Activated CD4-positive, alpha-beta T cell treated with anti-CD3 and anti-CD28 coated beads for 36 hours (primary cell): Measurements from ENCODE around the gene PAAF1. TPM values are rescaled to one million over a fixed set of nuclear protein-coding genes. Genes with fewer than 3 reads are reported as not detected.

Experiments
- ATAC-seq: fragments of 200-7000 bp; cut with Tn5 transposase; one replicate; pipeline ENCODE4 v1.10.0; 2021; ENCODE audit warnings: mild to moderate bottlenecking, moderate library complexity
- CTCF ChIA-PET: fragments of 350-600 bp; sonication (Branson Sonifier 250); formaldehyde crosslinking; loops from one replicate; lab custom pipeline; 2021; ENCODE audit warnings: antibody characterized with exemption; lab: Charles Lee
- POLR2A ChIA-PET: fragments of 350-600 bp; sonication (Branson Sonifier 250); formaldehyde crosslinking; loops from one replicate; lab custom pipeline; 2021; ENCODE audit warnings: antibody characterized with exemption, inconsistent platforms; lab: Charles Lee
- DNase-seq: peaks from one replicate; pipeline ENCODE4 v3.0.0-alpha.2; 2020
- H3K27ac Mint-ChIP-seq: one replicate; pipeline ENCODE4 v1.8.0; 2021; ENCODE audit warnings: mixed read lengths
- H3K27me3 Mint-ChIP-seq: one replicate; pipeline ENCODE4 v1.8.0; 2021; ENCODE audit warnings: mixed read lengths
- H3K36me3 Mint-ChIP-seq: one replicate; pipeline ENCODE4 v1.8.0; 2021; ENCODE audit warnings: low read depth, mixed read lengths
- H3K4me1 Mint-ChIP-seq: one replicate; pipeline ENCODE4 v1.8.0; 2021; ENCODE audit warnings: mixed read lengths
- H3K4me3 Mint-ChIP-seq: one replicate; pipeline ENCODE4 v1.8.0; 2021; ENCODE audit warnings: mild to moderate bottlenecking, moderate library complexity, mixed read lengths
- H3K9me3 Mint-ChIP-seq: one replicate; pipeline ENCODE4 v1.8.0; 2021; ENCODE audit warnings: low read depth, mixed read lengths
- intact Hi-C, 2 experiments: fragments of 100-400 bp; cut with DNase I in 1 of 2; cut with micrococcal nuclease in 1 of 2; formaldehyde crosslinking; loops; one replicate each; pipeline versions ENCODE4 v1.14.2 to v1.15.1; 2022 to 2024; cut with DNase I, micrococcal nuclease
- total RNA-seq, 2 experiments: library from RNA; stranded (reverse); gene quantifications; one replicate each; pipeline ENCODE4 v1.2.3, GENCODE V29; 2021

PAAF1 gene
- total RNA-seq, result 10 to 100 TPM; 34.2 to 34.8 TPM

GRCh38 chr11:73876424-73877310 lies at the start of gene PAAF1, which contains the start of gene COA4:
Gene PAAF1, plus strand, starts transcription at chr11:73876999. Its CDS starts 23 bp downstream, at chr11:73877022.
Gene COA4, minus strand, starts transcription at chr11:73876846. Its CDS starts 3,468 bp downstream, at chr11:73873378.
- Mint-ChIP-seq H3K27ac (peak within 1 kb of the TSS; percentile 100), H3K9me3 (no peaks in the 10 kb centered on the region), H3K27me3 (no peaks in the 10 kb centered on the region), H3K36me3 (peaks cover 38% of the 10 kb centered on the region), H3K4me1 (peaks cover 32% of the 10 kb centered on the region), H3K4me3 (peak within 1 kb of the TSS; percentile 93)
- ChIA-PET CTCF (interaction anchor here (0.9 kb wide), 1 partner anchor 44 kb away, joined by 5 read pairs; no protein-coding TSS in a partner anchor), POLR2A (interaction anchor here (0.6 to 1.3 kb wide), 5 partner anchors 14 to 116 kb away, joined by 3 to 6 read pairs (median 4); partner anchors contain the start of genes MRPL48 and RAB6A)
- DNase-seq (peak; percentile 97), ATAC-seq (peak; percentile 95)
- intact Hi-C loops, result loop anchor here (1.0 to 5.0 kb wide), 13 partner anchors 88 to 1064 kb away; partner anchors contain the start of genes C2CD3 (in 2 of the 2), PPME1 (in 2 of the 2), RAB6A (in 2 of the 2) and ATG16L2 (in 1 of the 2)

GRCh38 chr11:73830261-73830660 lies 46.5 kb upstream of the PAAF1 start:
- Mint-ChIP-seq H3K4me3 (no peak overlapping the region), H3K36me3 (peaks cover 20% of the 10 kb centered on the region), H3K27me3 (no peaks in the 10 kb centered on the region), H3K4me1 (no peaks in the 10 kb centered on the region), H3K27ac (no peak overlapping the region), H3K9me3 (no peaks in the 10 kb centered on the region)
- ChIA-PET CTCF (interaction anchor here (0.6 kb wide), 1 partner anchor 24 kb away, joined by 3 read pairs; no protein-coding TSS in a partner anchor), POLR2A (no interaction called here)
- DNase-seq (no peak), ATAC-seq (no peak)
- intact Hi-C loops, result no loop called here

- POLR2A ChIA-PET, result no interaction called here
- Mint-ChIP-seq H3K9me3 (no peaks in the 10 kb centered on the region), H3K27me3 (no peaks in the 10 kb centered on the region), H3K4me3 (no peak overlapping the region), H3K4me1 (no peaks in the 10 kb centered on the region), H3K27ac (no peak overlapping the region), H3K36me3 (peaks cover 15% of the 10 kb centered on the region)
- DNase-seq, result no peak
- CTCF ChIA-PET, result no interaction called here
- intact Hi-C loops, result no loop called here
- no peak for ATAC-seq
Measured at GRCh38 chr11:73833067-73833466, 43.7 kb upstream of the PAAF1 start.

DNA sequence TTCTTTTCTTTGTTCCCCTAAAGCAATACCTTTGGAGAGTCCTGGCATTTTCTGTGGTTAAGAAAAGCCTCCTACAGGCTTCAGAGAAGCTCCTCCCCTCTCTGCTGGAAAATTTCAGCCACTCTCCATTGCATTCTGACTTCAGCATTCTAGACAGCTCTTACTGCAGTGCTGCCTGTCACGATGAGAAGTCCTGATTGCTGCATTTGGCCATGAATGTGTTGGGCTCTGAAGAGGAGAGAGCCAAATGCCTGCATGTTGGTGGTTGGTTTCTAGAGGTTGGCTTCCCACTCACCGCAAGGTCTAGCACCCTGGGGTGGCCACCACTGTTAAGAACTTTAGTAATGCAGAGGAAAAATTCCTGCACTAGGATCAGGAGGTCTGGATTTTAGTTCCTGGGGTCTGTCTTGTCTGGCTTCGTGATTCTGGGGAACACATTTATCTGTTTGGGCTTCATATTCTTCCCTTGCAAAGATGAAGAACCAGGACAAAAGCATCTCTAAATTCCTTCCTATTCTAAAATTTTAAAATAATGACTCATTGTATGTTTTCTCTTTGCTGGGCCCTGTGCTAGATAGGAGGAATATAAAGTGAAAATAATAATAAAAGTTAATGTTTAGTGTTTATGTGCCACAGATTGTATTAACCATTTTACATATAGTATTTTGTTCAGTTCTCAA lies 38.2 kb upstream of the PAAF1 start:
- no peaks in the 10 kb centered on the region for H3K4me1 Mint-ChIP-seq
- intact Hi-C loops, result no loop called here
- no peaks in the 10 kb centered on the region for H3K9me3 Mint-ChIP-seq
- H3K27ac Mint-ChIP-seq, result no peak overlapping the region
- DNase-seq (no peak), ATAC-seq (no peak)
- H3K4me3 Mint-ChIP-seq, result no peak overlapping the region
- ChIA-PET CTCF (no interaction called here), POLR2A (no interaction called here)
- H3K27me3 Mint-ChIP-seq, result no peaks in the 10 kb centered on the region
- peaks cover 12% of the 10 kb centered on the region for H3K36me3 Mint-ChIP-seq

DNA sequence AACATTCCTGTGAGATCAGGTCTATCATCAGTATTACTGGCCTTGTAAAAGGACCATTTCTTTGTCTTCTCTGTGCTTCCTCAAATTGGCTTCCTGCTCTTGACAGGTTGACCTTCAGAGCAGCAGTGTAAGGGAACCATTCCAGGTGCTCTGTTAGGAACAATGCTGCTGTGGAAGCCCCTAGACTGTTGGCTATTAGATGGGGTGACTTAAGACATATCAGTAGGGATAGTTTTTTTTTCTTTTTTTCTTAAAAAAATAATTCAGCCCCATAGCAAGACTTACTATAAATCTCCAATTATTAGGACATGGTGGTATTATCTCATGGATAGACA lies 37.7 kb upstream of the PAAF1 start:
- no peak for ATAC-seq
- H3K4me3 Mint-ChIP-seq, result no peak overlapping the region
- H3K9me3 Mint-ChIP-seq, result no peaks in the 10 kb centered on the region
- DNase-seq, result no peak
- no peak overlapping the region for H3K27ac Mint-ChIP-seq
- ChIA-PET POLR2A (no interaction called here), CTCF (no interaction called here)
- no peaks in the 10 kb centered on the region for H3K27me3 Mint-ChIP-seq
- no peaks in the 10 kb centered on the region for H3K4me1 Mint-ChIP-seq
- intact Hi-C loops, result no loop called here
- H3K36me3 Mint-ChIP-seq, result peaks cover 12% of the 10 kb centered on the region

GRCh38 chr11:73851046-73851764 lies 25.6 kb upstream of the PAAF1 start:
- POLR2A ChIA-PET, result no interaction called here
- intact Hi-C loops, result no loop called here
- DNase-seq (no peak), ATAC-seq (no peak)
- H3K4me1 Mint-ChIP-seq, result no peaks in the 10 kb centered on the region
- no peaks in the 10 kb centered on the region for H3K27me3 Mint-ChIP-seq
- H3K27ac Mint-ChIP-seq, result no peak overlapping the region
- H3K9me3 Mint-ChIP-seq, result no peaks in the 10 kb centered on the region
- peaks cover 10% of the 10 kb centered on the region for H3K36me3 Mint-ChIP-seq
- H3K4me3 Mint-ChIP-seq, result no peak overlapping the region
- CTCF ChIA-PET, result no interaction called here

DNA sequence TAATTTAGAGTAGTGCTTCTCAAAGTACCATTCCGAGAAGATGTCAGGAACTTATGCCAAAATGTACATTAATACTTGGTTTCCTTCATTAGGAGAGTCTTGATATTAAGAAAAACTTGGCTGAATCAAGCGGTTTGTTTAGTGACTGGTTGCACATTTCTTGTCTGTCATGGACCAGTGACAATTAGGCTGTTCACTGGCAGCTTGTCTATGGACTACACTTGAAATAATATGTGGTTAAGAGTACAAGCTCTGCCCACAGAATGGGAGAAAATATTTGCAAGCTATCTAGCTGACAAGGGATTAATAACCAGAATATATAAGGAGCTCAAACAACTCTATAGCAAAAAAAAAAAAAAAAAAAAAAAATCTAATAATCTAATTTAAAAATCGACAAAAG lies 24.8 kb upstream of the PAAF1 start:
- intact Hi-C loops, result no loop called here
- H3K27ac Mint-ChIP-seq, result no peak overlapping the region
- H3K4me3 Mint-ChIP-seq, result no peak overlapping the region
- H3K36me3 Mint-ChIP-seq, result peaks cover 10% of the 10 kb centered on the region
- ATAC-seq (no peak), DNase-seq (no peak)
- ChIA-PET POLR2A (no interaction called here), CTCF (no interaction called here)
- H3K9me3 Mint-ChIP-seq, result no peaks in the 10 kb centered on the region
- H3K4me1 Mint-ChIP-seq, result no peaks in the 10 kb centered on the region
- no peaks in the 10 kb centered on the region for H3K27me3 Mint-ChIP-seq

- no peak overlapping the region for H3K4me3 Mint-ChIP-seq
- H3K27ac Mint-ChIP-seq, result no peak overlapping the region
- ChIA-PET CTCF (interaction anchor here (0.6 kb wide), 1 partner anchor 217 kb away, joined by 7 read pairs; no protein-coding TSS in a partner anchor), POLR2A (no interaction called here)
- ATAC-seq (no peak), DNase-seq (no peak)
- H3K9me3 Mint-ChIP-seq, result no peaks in the 10 kb centered on the region
- intact Hi-C loops, result no loop called here
- no peaks in the 10 kb centered on the region for H3K4me1 Mint-ChIP-seq
- no peaks in the 10 kb centered on the region for H3K27me3 Mint-ChIP-seq
- H3K36me3 Mint-ChIP-seq, result peaks cover 13% of the 10 kb centered on the region
Measured at GRCh38 chr11:73854680-73855079, 22.1 kb upstream of the PAAF1 start.

GRCh38 chr11:73856031-73856567 lies 20.7 kb upstream of the PAAF1 start:
- Mint-ChIP-seq H3K9me3 (no peaks in the 10 kb centered on the region), H3K27ac (no peak overlapping the region), H3K27me3 (no peaks in the 10 kb centered on the region), H3K4me1 (no peaks in the 10 kb centered on the region), H3K36me3 (peaks cover 23% of the 10 kb centered on the region), H3K4me3 (no peak overlapping the region)
- DNase-seq, result no peak
- CTCF ChIA-PET, result interaction anchor here (0.6 kb wide), 2 partner anchors 13 to 863 kb away, joined by 3 read pairs; no protein-coding TSS in a partner anchor
- no peak for ATAC-seq
- POLR2A ChIA-PET, result no interaction called here
- intact Hi-C loops, result no loop called here

DNA sequence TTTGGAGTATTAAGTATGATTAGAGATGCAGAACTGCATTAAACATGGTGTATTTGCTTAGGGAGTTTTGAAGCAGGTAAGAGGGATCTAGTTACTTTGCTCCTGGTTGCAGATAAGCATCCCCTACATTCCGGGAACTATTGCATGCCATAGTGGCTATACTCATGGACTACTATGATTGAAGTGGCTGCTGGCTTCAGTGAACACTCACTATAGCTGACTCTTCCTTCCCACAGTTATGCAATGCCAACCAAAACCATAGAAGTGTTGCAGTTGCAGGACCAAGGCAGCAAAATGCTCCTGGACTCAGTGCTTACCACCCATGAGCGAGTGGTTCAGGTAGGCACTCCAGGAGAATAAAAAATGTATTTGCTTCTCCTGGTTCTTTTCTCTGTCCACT lies 17.1 kb upstream of the PAAF1 start:
- ATAC-seq, result no peak
- POLR2A ChIA-PET, result interaction anchor here (0.6 kb wide), 1 partner anchor 16 kb away, joined by 5 read pairs; no protein-coding TSS in a partner anchor
- no peaks in the 10 kb centered on the region for H3K9me3 Mint-ChIP-seq
- no peak for DNase-seq
- CTCF ChIA-PET, result no interaction called here
- H3K4me1 Mint-ChIP-seq, result no peaks in the 10 kb centered on the region
- no peak overlapping the region for H3K4me3 Mint-ChIP-seq
- no peaks in the 10 kb centered on the region for H3K27me3 Mint-ChIP-seq
- no peak overlapping the region for H3K27ac Mint-ChIP-seq
- intact Hi-C loops, result no loop called here
- H3K36me3 Mint-ChIP-seq, result peaks cover 24% of the 10 kb centered on the region

DNA sequence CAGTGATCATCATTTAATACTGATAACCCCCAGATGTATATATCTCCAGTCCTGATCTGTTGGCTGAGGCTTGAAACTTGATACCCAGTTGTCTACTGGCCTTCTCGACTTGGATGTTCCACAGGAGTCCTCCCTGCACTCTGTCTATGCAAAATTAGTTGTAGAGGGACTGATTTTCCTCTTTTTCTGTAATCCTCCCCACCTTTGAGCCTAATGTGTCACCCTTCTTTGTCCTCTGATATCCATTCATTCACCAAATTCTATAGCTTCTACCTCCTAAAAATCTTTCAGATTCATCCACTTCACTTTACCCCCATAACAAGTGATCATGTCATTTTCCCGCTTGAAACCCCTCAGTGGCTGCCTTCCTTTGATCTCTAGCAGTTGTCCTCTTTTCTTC lies 16.6 kb upstream of the PAAF1 start:
- DNase-seq (no peak), ATAC-seq (no peak)
- no peak overlapping the region for H3K4me3 Mint-ChIP-seq
- ChIA-PET POLR2A (interaction anchor here (0.6 kb wide), 1 partner anchor 15 kb away, joined by 5 read pairs; no protein-coding TSS in a partner anchor), CTCF (no interaction called here)
- H3K4me1 Mint-ChIP-seq, result no peaks in the 10 kb centered on the region
- H3K27me3 Mint-ChIP-seq, result no peaks in the 10 kb centered on the region
- H3K9me3 Mint-ChIP-seq, result no peaks in the 10 kb centered on the region
- H3K36me3 Mint-ChIP-seq, result peaks cover 22% of the 10 kb centered on the region
- no peak overlapping the region for H3K27ac Mint-ChIP-seq
- intact Hi-C loops, result no loop called here
